Stimulated activated CD8-positive, alpha-beta memory T cell treated with anti-CD3 and anti-CD28 coated beads, Interleukin-4, amount 100 ng/mL, for 24 hours (primary cell): Measurements from ENCODE around the gene BST2.

Experiments used
- DNase-seq: peaks from one replicate; pipeline ENCODE4 v3.0.0-alpha.2; 2020; ENCODE audit warnings: low read depth

Gene BST2, protein sequence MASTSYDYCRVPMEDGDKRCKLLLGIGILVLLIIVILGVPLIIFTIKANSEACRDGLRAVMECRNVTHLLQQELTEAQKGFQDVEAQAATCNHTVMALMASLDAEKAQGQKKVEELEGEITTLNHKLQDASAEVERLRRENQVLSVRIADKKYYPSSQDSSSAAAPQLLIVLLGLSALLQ

DNA sequence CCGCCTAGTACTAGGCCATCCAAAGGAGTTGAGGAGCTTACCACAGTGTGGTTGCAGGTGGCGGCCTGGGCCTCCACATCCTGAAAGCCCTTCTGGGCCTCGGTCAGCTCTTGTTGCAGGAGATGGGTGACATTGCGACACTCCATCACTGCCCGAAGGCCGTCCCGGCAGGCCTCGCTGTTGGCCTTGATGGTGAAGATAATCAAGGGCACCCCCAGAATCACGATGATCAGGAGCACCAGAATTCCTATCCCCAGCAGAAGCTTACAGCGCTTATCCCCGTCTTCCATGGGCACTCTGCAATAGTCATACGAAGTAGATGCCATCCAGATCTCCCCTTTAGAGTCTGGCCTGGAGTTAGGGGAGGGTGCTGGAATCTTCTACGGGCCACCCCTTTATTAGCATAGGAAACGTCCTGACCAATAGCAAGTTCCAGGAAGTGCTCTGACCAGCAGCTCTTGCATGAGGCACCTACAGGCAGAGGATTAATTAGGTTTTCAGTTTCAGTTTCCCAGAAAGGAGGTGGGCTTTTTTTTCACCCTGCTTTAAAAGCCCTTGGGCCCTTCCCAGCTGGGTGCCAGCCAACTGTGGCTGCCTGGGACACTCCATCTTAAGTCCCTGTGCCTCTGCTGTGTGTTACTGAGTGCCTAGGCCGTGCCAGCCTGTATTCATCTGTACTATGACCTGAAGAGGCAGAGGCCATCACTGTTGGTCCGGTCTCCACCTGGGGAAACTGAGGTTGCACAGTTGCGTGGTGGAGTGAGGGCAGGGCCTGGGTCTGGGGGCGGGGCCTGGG, at the start of gene BST2:
Gene BST2, minus strand, starts transcription at position 381 of the 796 bp plus-strand sequence. Its CDS starts 55 bp downstream, at position 326.
- no peak for DNase-seq

DNA sequence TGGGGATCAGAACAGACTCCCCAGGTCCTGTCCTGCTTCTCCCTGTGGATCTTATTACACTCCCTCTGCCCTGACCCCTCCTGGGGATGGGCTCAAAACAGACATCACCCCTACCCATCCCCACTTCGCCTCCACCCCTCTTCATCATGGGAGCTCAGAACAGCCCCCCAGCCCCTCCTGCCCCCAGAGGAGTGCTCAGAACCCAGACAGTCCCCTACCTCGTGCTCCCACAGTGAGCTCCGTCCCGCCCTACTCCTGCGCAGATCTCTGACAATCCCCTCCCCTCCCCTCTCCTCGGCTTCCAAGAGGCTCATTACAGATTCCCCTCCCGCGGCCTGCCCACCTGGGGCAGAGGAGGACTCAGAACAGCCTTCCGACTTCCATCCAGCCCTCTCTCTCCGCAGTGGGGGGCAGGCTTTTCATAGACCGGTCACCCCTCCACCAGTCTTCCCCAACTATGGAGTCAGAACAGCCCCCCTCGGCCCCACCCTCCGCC, 49.2 kb upstream of the BST2 start:
- no peak for DNase-seq

DNA sequence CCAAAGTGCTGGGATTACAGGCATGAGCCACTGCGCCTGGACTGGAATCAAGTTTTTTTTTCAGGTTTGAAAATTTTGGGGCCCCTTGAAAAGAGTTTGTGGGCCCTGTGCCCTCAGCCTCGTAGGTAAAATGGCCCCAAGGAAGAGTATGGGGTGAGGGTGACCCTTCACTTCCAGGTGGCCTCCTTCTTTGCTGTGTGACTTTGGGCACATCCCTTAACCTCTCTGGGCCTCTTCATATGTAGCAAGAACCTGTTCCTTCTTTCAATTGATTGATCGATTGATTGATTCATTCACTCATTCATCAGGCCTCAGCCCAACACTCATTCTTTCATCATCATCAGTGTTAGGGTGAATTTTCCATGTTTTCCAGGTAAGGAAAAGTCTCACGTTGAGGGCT, 46.4 kb upstream of the BST2 start:
- no peak for DNase-seq

DNA sequence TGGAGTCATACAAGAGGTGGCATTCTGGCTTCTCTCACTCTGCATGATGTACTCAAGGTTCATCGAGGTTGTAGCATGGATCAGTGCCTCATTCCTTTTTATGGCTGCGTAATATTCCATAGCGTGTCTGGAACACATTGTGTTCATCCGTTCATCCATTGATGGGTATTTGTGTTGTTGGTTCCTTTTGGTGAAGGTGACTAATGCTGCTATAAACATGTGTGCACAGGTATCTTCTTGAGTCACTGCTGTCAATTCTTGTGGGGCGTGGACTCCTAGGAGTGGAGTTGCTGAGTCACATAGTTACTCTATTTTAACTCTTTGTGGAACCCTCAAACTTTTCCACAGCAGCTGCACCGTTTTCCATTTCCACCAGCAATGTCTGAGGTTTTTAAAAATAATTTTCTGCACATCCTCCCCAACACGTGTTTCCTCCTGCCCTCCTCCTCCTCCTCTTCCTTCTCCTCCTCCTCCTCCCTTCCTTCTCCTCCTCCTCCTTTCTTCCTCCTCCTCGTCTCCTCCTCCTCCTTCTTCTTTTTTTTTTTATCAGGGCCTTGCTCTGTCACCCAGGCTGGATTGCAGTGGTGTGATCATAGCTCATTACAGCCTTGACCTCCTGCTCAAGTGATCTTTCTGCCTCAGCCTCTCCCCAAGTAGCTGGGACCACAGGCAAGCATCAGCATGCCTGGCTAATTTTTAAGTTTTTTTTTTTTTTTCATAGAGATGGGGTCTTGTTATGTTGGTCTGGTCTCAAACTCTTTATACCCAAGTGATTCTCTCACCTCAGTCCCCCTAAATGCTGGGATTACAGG, 45.0 kb upstream of the BST2 start:
- DNase-seq: peak; percentile 15

DNA sequence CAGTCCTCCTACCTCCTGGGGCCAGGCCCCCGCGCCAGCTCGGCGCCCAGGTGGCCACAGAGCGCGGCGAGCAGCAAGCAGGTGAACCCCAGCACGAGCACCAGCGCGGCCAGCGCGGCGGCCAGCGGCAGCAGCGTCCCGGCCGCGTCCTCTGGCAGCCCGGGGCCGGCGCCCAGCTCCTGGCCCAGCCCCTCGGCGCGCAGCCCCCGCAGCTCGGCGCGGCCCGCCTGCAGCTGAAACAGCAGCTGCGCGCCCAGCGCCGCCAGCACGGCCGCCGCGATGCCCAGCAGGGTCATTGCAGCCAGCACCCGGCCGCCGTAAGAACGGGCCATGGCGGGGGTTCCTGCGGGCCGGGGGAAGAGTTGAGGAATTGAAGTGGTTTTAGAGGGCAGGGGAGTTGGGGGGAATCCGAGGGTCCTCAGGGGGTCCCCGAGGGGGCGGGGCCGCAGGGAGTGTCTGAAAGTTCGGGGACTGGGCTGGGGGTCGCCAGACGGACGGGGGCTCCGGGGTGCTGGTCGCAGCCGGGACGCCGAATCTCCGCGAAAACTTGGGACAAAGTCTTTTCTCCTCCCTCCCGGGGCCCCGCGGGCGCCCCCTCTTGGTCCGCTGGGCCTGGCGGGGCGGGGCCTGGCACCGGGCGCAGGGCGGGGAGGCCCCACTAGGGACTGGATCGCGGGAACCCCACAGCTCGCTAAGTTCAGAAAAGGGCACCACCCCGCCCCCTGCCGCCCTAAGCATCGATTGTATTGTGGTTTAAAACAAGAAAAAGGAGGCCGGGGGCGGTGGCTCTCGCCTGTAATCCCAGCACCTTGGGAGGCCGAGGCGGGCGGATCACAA, 42.9 kb upstream of the BST2 start, which contains the start of gene TMEM221:
Gene TMEM221, minus strand, starts transcription at position 538 of the 837 bp plus-strand sequence. Its CDS starts 206 bp downstream, at position 332.
- DNase-seq: peak; percentile 30

DNA sequence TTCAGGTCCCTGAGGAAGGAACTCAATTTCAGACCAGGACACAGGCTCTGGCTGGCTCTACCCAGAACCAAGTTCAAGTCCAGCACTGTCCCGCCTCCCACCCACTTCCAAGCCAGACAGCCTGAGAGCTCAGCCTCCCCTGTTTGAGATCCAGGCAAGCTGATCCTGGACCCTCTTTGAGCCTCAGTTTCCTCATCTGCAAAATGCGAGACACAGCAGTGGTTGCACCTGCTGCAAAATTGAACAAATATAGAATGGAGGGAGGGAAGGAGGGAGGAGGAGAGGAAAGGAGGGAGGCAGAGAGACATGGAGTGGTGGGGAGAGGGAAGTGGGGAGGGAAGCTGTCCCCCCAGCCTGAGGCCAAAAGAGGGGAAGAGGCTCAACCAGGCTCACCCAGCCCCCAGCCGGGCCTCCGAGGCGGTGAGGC, 42.3 kb upstream of the BST2 start:
- DNase-seq: no peak

DNA sequence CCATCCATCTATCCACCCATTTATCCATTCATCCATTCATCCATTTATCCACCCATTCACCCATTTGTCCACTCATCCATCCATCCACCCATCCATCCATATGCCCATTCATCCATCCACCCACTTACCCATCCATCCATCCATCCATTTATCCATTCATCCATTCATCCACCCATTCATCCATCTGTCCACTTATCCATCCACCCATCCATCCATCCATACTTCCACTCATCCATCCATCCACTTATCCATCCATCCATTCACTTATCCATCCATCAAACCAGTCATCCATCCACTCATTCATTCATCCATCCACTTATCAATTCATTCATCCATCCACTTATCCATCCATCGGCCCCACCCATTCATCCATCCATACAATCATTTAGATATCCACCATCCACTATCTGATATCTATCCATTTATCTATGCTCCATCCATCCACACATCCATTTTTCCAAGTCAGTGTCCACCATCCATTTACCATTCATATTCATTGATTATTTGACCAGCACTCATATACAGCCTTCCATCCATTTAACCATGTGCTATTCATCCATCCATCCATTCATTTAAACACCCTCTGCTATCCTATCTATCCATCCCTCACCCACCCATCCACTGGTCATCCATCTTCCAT, 40.2 kb upstream of the BST2 start:
- no peak for DNase-seq

DNA sequence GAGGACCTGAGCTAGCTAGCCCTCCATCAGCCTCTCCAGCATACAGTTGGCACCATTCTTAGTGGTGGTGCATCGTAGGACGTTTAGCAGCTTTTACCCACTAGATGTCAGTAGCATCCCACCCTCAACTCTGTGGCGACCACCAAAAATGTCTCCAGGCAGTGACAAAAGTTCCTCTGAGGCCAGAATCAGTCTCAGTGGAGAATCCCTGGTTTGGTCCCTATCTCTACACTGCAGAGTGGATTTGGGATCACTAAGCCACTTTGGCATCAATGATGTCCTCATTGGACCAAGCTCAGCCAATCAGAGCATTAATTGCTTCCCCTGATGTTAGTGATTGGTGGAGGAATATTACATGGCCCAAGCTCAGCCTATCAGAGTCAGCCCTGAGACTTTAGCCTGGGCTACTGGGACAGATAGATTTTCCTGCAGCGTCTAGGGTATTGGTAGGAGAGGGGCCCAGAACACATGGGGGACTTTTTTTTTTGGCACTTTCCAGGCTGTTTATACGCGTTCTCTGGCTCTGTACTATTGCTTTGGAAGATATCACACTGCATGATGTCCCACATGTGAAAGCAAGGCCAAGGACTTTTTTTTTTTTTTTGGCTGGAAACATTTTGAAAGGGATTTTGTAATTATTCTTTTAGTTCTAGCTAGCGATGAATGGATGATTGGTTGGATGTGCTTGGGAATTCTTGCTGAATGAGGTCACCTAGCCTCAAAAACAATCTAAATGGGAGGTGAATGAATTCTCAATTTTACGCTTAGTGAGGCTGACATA, 36.0 kb upstream of the BST2 start:
- DNase-seq: no peak

DNA sequence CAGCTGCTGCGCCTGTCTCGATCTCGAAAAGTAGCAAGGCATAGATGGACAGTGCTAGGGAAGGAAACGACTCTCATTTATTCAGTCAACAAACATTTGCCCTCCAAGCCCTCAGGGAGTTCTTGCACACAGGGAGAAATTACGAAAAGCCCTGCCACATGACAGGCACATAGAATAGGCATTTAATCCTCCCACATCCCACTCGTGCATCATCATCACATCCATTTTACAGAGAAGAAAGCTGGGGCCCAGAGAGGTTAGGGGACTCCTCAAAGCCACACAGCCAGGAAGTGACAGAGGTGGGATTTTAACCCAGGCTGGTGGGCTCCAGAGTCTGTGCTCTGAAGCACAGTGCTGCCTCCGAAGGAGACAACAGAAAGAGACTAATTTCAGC, 31.4 kb upstream of the BST2 start:
- no peak for DNase-seq

DNA sequence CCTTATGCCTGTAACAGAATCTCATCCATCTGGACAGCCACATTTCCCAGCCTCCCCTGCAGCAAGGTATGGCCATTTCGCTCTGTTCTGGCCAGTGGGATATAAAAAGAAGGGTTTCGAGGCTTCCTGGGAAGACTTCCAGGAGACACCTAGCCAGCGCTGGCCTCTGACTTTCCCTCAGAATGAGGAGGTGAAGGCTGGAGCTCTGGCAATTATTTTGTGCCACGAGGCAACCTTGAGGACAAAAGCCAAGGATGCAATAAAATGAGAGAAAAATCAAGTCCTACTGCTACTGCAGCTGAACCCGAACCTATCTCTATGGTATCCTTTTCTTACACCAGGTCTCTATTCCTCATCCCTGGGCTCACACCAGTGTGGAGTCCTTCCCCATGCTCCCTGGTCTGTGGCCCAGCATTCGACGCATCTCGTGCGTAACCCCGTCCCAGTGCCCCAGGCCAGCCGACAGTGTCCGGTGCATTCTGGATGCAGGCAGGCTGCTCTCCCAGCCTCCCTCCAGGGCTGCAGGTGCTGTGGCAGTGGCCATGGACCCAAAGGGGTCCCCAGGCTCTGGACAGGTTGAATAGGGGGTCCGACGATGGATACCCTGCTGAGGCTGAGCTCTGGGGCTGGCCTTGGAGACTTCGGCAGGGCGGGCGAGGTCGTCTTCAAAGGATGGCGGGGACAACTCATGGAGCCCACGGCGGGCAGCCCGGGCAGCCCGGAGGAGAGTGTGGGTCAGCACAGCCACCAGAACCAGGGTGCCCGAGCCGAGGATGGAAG, 30.9 kb upstream of the BST2 start:
- DNase-seq: no peak

DNA sequence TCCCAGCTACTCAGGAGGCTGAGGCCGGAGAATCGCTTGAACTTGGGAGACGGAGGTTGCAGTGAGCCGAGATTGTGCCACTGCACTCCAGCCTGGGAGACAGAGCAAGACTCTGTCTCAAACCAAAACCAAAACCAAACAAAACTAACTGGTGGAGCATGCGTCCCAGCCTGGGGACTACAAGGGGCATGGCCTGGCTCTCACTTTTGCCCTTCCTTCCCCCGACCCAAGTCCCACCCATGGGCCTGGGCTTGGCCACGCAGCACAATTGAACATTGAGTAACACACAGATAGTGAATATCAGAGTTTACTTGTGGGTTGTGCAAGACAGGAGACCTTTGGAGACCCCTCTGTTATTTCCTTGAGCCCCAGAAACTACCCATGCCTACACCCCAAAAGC, 29.8 kb upstream of the BST2 start:
- DNase-seq: no peak

DNA sequence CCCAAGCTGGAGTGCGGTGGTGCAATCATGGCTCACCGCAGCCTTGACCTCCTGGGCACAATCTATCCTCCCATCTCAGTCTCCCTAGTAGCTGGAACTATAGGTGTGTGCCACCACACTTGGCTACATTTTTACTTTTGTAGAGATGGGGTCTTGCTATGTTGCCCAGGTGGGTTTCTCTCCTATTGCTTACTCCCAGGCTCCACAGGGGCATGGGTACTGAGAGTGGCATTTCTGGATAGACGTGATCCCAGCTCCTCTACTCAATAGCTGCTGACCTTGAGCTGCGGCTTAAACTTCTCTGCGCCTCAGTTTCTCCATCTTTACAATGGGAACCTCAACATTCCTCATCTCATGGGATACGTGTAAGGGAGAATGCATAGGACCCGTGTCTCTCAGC, 26.0 kb upstream of the BST2 start:
- DNase-seq: no peak

DNA sequence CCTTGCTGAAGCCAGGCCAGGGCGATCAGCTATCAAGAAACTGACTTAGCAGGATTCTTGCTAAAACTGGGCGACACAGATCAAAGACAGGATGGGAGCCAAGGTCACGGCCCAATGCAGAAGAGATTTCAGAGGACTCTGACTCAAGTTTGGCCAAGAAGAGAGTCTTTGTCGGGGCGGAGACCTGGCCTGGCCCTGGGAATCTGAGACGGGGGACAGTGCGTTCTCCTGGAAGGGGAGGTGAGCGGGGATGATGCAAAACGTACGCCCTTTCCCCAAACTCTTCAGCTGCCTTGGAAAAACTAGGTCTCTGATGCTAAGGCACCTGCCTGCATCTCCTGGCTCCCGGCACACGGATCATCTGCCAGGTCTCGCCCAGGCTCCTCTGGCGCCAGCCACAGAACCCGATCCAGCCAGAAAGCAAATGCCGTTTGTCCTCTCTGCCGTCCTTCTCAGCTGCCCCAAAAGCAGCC, 24.2 kb upstream of the BST2 start:
- DNase-seq: no peak

DNA sequence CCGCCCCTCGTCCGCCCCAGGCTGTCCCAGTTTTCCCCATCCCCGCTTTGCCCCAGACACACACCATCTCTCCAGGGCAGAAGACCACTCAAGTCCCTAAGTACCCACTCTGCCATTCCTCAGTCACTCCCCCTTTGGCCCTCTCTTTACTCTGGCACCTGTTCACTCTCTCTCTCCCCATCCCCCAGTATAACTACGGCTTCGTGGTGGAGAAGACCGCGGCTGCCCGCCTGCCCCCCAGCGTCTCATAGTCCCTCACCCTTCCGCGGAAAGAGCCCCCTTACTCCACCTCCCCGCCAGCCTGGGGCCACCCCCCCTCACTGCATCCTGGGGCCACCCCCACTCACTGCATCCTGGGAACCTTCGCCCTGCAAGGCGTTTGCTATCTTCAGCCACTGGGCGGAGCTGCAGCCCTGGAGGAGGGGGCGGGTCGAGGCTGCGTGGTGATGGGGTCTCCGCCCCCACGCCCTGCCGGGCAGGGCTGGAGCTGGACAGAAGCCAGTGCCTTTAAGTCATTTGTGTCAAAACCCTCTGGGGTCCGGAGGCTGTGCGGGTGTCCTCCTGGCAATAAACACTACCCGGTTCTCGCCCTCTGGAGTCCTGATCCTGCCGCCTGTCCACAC, 19.4 kb upstream of the BST2 start:
- DNase-seq: no peak

DNA sequence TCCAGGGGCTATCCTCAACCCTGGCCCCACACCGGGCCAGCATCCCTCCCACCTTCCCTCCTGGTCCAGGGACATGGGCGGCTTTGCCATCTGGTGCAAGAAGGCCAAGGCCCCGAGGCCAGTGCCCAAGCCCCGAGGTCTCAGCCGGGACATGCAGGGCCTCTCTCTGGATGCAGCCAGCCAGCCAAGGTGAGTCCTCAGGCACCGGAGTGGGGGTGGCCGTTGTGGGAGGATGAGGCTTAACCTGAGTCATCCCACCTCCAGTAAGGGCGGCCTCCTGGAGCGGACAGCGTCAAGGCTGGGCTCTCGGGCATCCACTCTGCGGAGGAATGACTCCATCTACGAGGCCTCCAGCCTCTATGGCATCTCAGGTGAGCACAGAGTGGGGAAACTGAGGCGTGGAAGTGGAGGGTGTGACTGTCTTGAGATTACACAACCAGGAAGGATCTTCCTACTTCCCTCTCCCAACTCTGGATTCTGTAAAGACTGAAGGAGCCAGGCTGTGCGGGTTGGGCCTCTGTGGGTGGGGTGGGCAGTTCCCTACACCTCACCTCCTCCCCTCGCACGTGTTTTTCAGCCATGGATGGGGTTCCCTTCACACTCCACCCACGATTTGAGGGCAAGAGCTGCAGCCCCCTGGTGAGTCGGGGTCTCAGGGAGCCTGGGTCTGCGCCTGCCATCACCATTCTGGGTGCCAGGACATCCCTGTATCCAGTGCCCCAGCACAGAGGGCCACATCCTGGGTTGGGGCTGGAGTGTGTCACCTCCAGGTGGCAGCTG, 18.2 kb upstream of the BST2 start:
- DNase-seq: no peak

DNA sequence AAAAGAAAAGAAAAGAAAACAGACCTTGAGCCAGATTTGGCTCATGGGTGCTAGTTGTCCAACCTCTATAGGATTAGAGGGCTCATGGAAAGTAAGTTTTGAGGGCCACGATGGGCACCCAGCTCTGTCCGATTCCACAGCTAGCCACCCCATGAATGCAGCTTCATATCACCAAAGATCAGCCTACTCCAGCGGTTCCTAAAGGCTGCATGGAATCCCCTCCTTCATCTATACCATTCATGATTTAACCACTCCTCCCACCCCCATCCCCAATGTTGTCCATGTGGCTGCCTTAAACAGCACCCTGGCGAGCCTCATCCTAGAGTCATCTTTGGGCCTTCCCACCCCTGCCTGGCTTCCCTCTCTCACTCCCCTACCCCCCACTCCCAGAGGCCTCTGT, 16.5 kb upstream of the BST2 start:
- no peak for DNase-seq

DNA sequence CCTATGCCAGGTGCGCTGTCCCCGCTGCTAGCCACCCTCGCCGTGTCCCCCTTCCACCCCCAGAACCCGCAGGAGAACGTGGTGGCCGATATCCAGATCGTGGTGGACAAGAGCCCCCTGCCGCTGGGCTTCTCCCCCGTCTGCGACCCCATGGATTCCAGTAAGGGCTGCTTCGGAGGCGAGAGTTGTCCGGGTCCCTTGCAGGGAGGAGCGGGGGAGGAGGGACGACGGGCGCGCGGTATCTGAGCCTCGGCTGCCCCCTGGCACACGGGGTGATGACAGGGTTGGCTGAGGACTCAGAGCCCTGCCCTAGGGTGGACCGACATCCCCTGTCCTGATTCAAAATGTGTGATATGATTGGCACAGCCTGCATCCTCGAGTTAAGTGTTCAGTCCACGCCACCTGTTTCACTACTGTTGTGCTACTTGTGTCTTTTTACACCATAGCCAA, 15.1 kb upstream of the BST2 start:
- no peak for DNase-seq
